K562 (cell line): ENCODE results near the gene FAM3C. TPM values are rescaled to one million over a fixed set of nuclear protein-coding genes. Genes with fewer than 3 reads are reported as not detected.

ENCODE experiments used
- ATAC-seq: fragments of 200-7000 bp; cut with Tn5 transposase; 3 replicates; pipeline ENCODE4 v1.9.1; 2020; ENCODE audit warnings: moderate library complexity
- BruUV-seq: library from RNA; stranded (reverse); fragments of 400-500 nt; replicated peaks from 2 replicates; lab custom pipeline; 2021; lab: Mats Ljungman, UMichigan
- CTCF ChIA-PET: fragments of 300-600 bp; formaldehyde crosslinking; extraction: SDS; loops from one replicate; lab custom pipeline; 2021; ENCODE audit warnings: low intra/inter-chr PET ratio; lab: Yijun Ruan, JAX
- POLR2A ChIA-PET: fragments of 300-600, 350-650 bp; sonication (Branson Sonifier 250); formaldehyde crosslinking; extraction: SDS; loops from one replicate; lab custom pipeline; 2021; ENCODE audit warnings: antibody characterized with exemption, inconsistent platforms; lab: Yijun Ruan, JAX
- DNase-seq, 4 experiments: peaks; one replicate each; pipeline versions ENCODE4 v3.0.0 to v3.0.0-alpha.2; 2011 to 2018; ENCODE audit warnings: low spot score in 3 of 4, mixed read lengths in 3 of 4; ENCODE audit errors: extremely low read depth in 1 of 4
- FAIRE-seq: peaks from 2 replicates; lab custom pipeline; 2011; peaks lifted over from hg19 to GRCh38; lab: Jason Lieb, UNC
- H2AFZ ChIP-seq: 2 replicates; pipeline ENCODE4 v1.6.0; 2011; ENCODE audit warnings: low read depth, low read length, control low read depth, inconsistent platforms
- H3K27ac ChIP-seq: fragments of 200-600 bp; 3 replicates; pipeline ENCODE4 v1.8.0; 2011; ENCODE audit warnings: low read depth, mild to moderate bottlenecking, control low read depth, inconsistent platforms, low read length, moderate library complexity, mixed read lengths; ENCODE audit errors: extremely low read depth
- H3K27me3 ChIP-seq, 2 experiments: fragments of 300-600 bp in 1 of 2; 2 replicates in 1 of 2; 3 replicates in 1 of 2; pipeline versions ENCODE4 v1.6.0 to v1.8.0; 2011; ENCODE audit warnings: inconsistent platforms in 2 of 2, low read length in 2 of 2, mild to moderate bottlenecking in 1 of 2, mixed read lengths in 1 of 2, moderate library complexity in 1 of 2; ENCODE audit not compliant: control insufficient read depth in 2 of 2, insufficient read depth in 2 of 2
- H3K36me3 ChIP-seq: fragments of 300-600 bp; 3 replicates; pipeline ENCODE4 v1.8.0; 2011; ENCODE audit warnings: mild to moderate bottlenecking, low read length, inconsistent platforms; ENCODE audit not compliant: control insufficient read depth, insufficient read depth
- H3K4me1 ChIP-seq, 2 experiments: fragments of 200-600 bp in 1 of 2; replicated peaks in 1 of 2; 2 replicates in 1 of 2; 3 replicates in 1 of 2; pipeline versions ENCODE4 v1.5.1 to v1.8.0; 2011; ENCODE audit warnings: inconsistent platforms in 2 of 2, low read length in 2 of 2, mild to moderate bottlenecking in 1 of 2, mixed read lengths in 1 of 2, moderate library complexity in 1 of 2; ENCODE audit not compliant: control insufficient read depth in 2 of 2, insufficient read depth in 2 of 2
- H3K4me2 ChIP-seq: 2 replicates; pipeline ENCODE4 v1.6.1; 2011; ENCODE audit warnings: low read length, control low read depth, inconsistent platforms, mixed read lengths; ENCODE audit not compliant: insufficient read depth
- H3K4me3 ChIP-seq: fragments of 200-600 bp; sonication (generic), shearing (Covaris generic); 2 replicates; pipeline ENCODE4 v1.5.1; 2016; ENCODE audit warnings: control low read depth, inconsistent platforms
- H3K79me2 ChIP-seq: fragments of 200-600 bp; 3 replicates; pipeline ENCODE4 v1.8.0; 2011; ENCODE audit warnings: low read length, inconsistent platforms; ENCODE audit not compliant: control insufficient read depth, insufficient read depth
- H3K9ac ChIP-seq, 2 experiments: 2 replicates each; pipeline versions ENCODE4 v1.6.0 to v1.6.1; 2011; ENCODE audit warnings: low read depth in 2 of 2, low read length in 2 of 2, control low read depth in 1 of 2, inconsistent platforms in 1 of 2, mild to moderate bottlenecking in 1 of 2, mixed read lengths in 1 of 2; ENCODE audit not compliant: insufficient read depth in 1 of 2
- H3K9me1 ChIP-seq: one replicate; pipeline ENCODE4 v1.6.0; 2011; ENCODE audit warnings: inconsistent platforms, mild to moderate bottlenecking, low read length, moderate library complexity; ENCODE audit not compliant: control insufficient read depth, insufficient read depth
- H3K9me3 ChIP-seq: replicated peaks from 2 replicates; pipeline ENCODE4 v1.5.1; 2011; ENCODE audit warnings: low read depth, low read length, inconsistent platforms; ENCODE audit not compliant: control insufficient read depth, insufficient read depth
- H4K20me1 ChIP-seq: replicated peaks from 2 replicates; pipeline ENCODE4 v1.6.1; 2011; ENCODE audit warnings: low read length, inconsistent platforms, mixed read lengths; ENCODE audit not compliant: control insufficient read depth, insufficient read depth
- ARID1B ChIP-seq: fragments of 450-650 bp; IDR thresholded peaks from 2 replicates; pipeline ENCODE4 v1.6.1; 2016; ENCODE audit warnings: antibody characterized with exemption, mild to moderate bottlenecking, inconsistent platforms
- ATF1 ChIP-seq, 2 experiments: fragments of 450-650 bp in 1 of 2; IDR thresholded peaks; 2 replicates each; pipeline ENCODE4 v1.6.1; 2016; ENCODE audit warnings: missing compliant biosample characterization in 1 of 2, missing genetic modification characterization in 1 of 2
- CBX5 ChIP-seq: IDR thresholded peaks from 2 replicates; pipeline ENCODE4 v1.6.1; 2014; ENCODE audit warnings: low read depth, borderline replicate concordance
- DPF2 ChIP-seq: fragments of 450-650 bp; IDR thresholded peaks from 2 replicates; pipeline ENCODE4 v1.6.1; 2016
- EGR1 ChIP-seq: fragments of 450-650 bp; conservative IDR thresholded peaks from 2 replicates; pipeline ENCODE4 v1.6.1; 2017; ENCODE audit warnings: mild to moderate bottlenecking
- FOXA3 ChIP-seq, 2 experiments: fragments of 450-650 bp in 1 of 2; sonication (generic) in 1 of 2; formaldehyde crosslinking; IDR thresholded peaks in 1 of 2; conservative IDR thresholded peaks in 1 of 2; 2 replicates each; pipeline versions ENCODE4 v1.4.0 to v1.8.0; 2020 to 2022; ENCODE audit warnings: mild to moderate bottlenecking in 2 of 2, missing genetic modification reagents in 1 of 2
- MEF2D ChIP-seq: conservative IDR thresholded peaks from 2 replicates; pipeline ENCODE4 v1.6.1; 2016; ENCODE audit warnings: low read depth, missing genetic modification characterization, missing compliant biosample characterization
- MEIS2 ChIP-seq: fragments of 450-650 bp; IDR thresholded peaks from 2 replicates; pipeline ENCODE4 v1.6.1; 2014; ENCODE audit warnings: mild to moderate bottlenecking; ENCODE audit not compliant: partially characterized antibody
- MTF1 ChIP-seq: fragments of 250-450 bp; sonication (Bioruptor Pico); IDR thresholded peaks from 2 replicates; pipeline ENCODE4 v1.9.0; 2021; ENCODE audit warnings: moderate library complexity, mild to moderate bottlenecking, inconsistent platforms, borderline replicate concordance
- MYC ChIP-seq, 2 experiments: fragments of 250-450 bp in 1 of 2; sonication (Bioruptor Pico) in 1 of 2; IDR thresholded peaks; 2 replicates each; pipeline versions ENCODE4 v1.5.1 to v1.6.1; 2012 to 2021; ENCODE audit warnings: low read depth in 2 of 2, borderline replicate concordance in 1 of 2, improper control_type of control experiment in 1 of 2, low read length in 1 of 2, mild to moderate bottlenecking in 1 of 2, moderate library complexity in 1 of 2
- NCOA2 ChIP-seq, 2 experiments: fragments of 450-650 bp; IDR thresholded peaks; 2 replicates each; pipeline ENCODE4 v1.6.1; 2018; ENCODE audit warnings: mild to moderate bottlenecking in 2 of 2, moderate library complexity in 1 of 2; ENCODE audit not compliant: partially characterized antibody in 2 of 2
- TAL1 ChIP-seq: fragments of 450-650 bp; IDR thresholded peaks from 2 replicates; pipeline ENCODE4 v1.6.1; 2016; ENCODE audit warnings: mild to moderate bottlenecking
- TBL1XR1 ChIP-seq, 2 experiments: IDR thresholded peaks; 2 replicates each; pipeline ENCODE4 v1.6.1; 2012; ENCODE audit warnings: improper control_type of control experiment in 2 of 2, low read length in 2 of 2, mild to moderate bottlenecking in 1 of 2
- TBP ChIP-seq: optimal IDR thresholded peaks from 2 replicates; pipeline ENCODE3; 2011; ENCODE audit warnings: low read depth, low read length, improper control_type of control experiment
- ZKSCAN8 ChIP-seq: fragments of 200-800 bp; sonication (Bioruptor generic); IDR thresholded peaks from 2 replicates; pipeline ENCODE4 v1.6.1; 2016; ENCODE audit warnings: missing genetic modification characterization, missing compliant biosample characterization
- ZNF830 ChIP-seq: fragments of 250-450 bp; sonication (Bioruptor Pico); IDR thresholded peaks from 2 replicates; pipeline ENCODE4 v1.5.0; 2021; ENCODE audit warnings: mild to moderate bottlenecking
- WGBS: fragments of 100-300 bp; shearing (Covaris generic); methylation state at CpG from one replicate; pipeline ENCODE4 v1.1.6; 2016; ENCODE audit warnings: low coverage, mixed read lengths; ENCODE audit not compliant: insufficient coverage; ENCODE audit errors: missing lambda C conversion rate; 5-methylcytosine and 5-hydroxymethylcytosine counted together
- in situ Hi-C: fragments of 300-500 bp; cut with MboI; formaldehyde crosslinking; loops from 4 replicates; pipeline ENCODE4 v1.15.0; 2018; ENCODE audit warnings: inconsistent platforms, mixed read lengths
- intact Hi-C: fragments of 100-400 bp; cut with micrococcal nuclease; formaldehyde crosslinking; loops from 2 replicates; pipeline ENCODE4 v1.14.2; 2022
- polyA plus RNA-seq, 8 experiments: library from polyadenylated mRNA; depleted of rRNA in 4 of 8; stranded (reverse) in 5 of 8; unstranded in 3 of 8; fragments of >200 nt; fragmentation: Nextera tagmentation in 2 of 8; fragmentation: Illumina TruSeq in 1 of 8; extraction: Ambion mirVana in 2 of 8; extraction: Trizol in 1 of 8; gene quantifications; 2 replicates each; pipeline versions ENCODE4 v1.2.1 to v1.2.3, GENCODE V29; 2011 to 2014; ENCODE audit warnings: inconsistent platforms in 1 of 8, missing spikeins in 1 of 8
- total RNA-seq, 7 experiments: library from RNA; depleted of rRNA in 6 of 7; stranded (reverse); fragments of >200 nt in 6 of 7; fragmentation: Illumina TruSeq in 2 of 7; extraction: Trizol in 2 of 7; gene quantifications; 2 replicates each; pipeline versions ENCODE4 v1.2.1 to v1.2.3, GENCODE V29; 2011 to 2021; ENCODE audit warnings: low replicate concordance in 1 of 7
- TF ChIP-seq, protein P1 (sequence below), 2 experiments: IDR thresholded peaks; 2 replicates each; pipeline ENCODE4 v1.6.1; 2012; ENCODE audit warnings: improper control_type of control experiment in 2 of 2, low read depth in 2 of 2, low read length in 2 of 2, borderline replicate concordance in 1 of 2
- TF ChIP-seq, protein P2 (sequence below): fragments of 450-650 bp; IDR thresholded peaks from 2 replicates; pipeline ENCODE4 v1.6.1; 2014; ENCODE audit warnings: low read depth, mild to moderate bottlenecking, moderate library complexity, borderline replicate concordance

The FAM3C gene
- total and polyA plus RNA-seq, 9 of the 15 experiments (the other 6 are each of a cell fraction or from before 2014, with no cell fraction given): 10.6 to 42.6 (median 30.0) TPM

DNA sequence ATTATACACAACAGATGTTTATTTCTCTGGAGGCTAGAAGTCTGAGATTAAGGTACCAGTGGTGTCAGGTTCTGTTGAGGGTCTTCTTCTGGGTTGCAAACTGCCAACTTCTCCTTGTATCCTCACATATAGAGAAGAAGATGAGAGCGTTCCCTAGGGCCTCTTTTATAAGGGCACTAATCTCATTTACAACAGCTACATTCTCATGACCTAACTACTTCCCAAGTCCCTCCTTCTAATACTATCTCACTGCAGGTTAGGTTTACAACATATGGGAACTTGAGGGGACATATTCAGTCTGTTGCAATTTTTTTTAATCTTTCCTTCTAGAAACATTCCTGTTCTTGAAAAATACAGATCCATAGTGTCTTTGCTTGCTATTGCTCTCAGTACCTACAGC, 18.3 kb upstream of the FAM3C start (continued):
- no peak for TF ChIP-seq ZKSCAN8 (CRISPR knock-in tag)
- TF ChIP-seq ZNF830 (CRISPR knock-in tag): no peak
- no peak for TF ChIP-seq MEIS2
- no peak for TF ChIP-seq CBX5
- no peak for TF ChIP-seq TBP
- no peak for TF ChIP-seq NCOA2 (IDR thresholded peaks at IDR 0.05; ENCODE audit: partially characterized antibody in 2 of 2)

DNA sequence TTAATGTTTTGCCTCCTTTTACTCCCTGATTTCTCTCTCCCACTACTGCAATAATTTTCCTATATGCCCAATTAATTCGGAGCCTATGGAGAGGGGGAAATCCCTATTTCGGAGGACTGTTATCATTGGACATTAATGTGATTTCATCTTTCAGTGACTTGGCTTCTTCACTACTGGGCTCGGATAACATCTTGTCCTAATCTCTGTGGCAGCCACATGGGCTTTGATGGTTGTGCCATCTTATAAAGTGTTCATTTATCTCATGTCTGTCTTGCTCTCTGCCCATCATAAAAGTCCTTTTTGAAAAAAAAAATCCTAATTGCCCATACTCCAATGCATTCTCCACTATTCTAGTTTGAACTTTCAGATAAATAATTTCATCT, 15.5 kb upstream of the FAM3C start:
- Histone ChIP-seq H3K4me1 (peaks cover 0 to 13% of the 10 kb centered on the region in 2 experiments; a peak in 3 of 5 replicates), H3K27me3 (peaks cover 0 to 6% of the 10 kb centered on the region in 2 experiments; a peak in 3 of 5 replicates), H3K4me3 (no peak overlapping the region), H4K20me1 (no peaks in the 10 kb centered on the region), H3K9ac (no peak overlapping the region), H3K36me3 (no peaks in the 10 kb centered on the region), H3K9me3 (no peaks in the 10 kb centered on the region), H3K27ac (no peak overlapping the region), H2AFZ (0 out of 2 replicates have a peak overlapping the region, but pooled peaks have one; percentile 4), H3K9me1 (no peaks in the 10 kb centered on the region), H3K79me2 (no peaks in the 10 kb centered on the region), H3K4me2 (0 out of 2 replicates have a peak overlapping the region, but pooled peaks have one; percentile 2)
- BruUV-seq: no TSS peak
- intact Hi-C loops: no loop called here
- CTCF ChIA-PET: no interaction called here
- in situ Hi-C loops: no loop called here
- WGBS: 6% methylated on average over 3 of the region's 3 CpGs
- ATAC-seq (no peak), DNase-seq (no peak), FAIRE-seq (no peak)
- POLR2A ChIA-PET: interaction anchor here (0.8 to 1.0 kb wide), 3 partner anchors 8 to 19 kb away, joined by 3 to 5 read pairs (median 5); partner anchors contain the start of gene FAM3C
- TF ChIP-seq, protein P1, sequence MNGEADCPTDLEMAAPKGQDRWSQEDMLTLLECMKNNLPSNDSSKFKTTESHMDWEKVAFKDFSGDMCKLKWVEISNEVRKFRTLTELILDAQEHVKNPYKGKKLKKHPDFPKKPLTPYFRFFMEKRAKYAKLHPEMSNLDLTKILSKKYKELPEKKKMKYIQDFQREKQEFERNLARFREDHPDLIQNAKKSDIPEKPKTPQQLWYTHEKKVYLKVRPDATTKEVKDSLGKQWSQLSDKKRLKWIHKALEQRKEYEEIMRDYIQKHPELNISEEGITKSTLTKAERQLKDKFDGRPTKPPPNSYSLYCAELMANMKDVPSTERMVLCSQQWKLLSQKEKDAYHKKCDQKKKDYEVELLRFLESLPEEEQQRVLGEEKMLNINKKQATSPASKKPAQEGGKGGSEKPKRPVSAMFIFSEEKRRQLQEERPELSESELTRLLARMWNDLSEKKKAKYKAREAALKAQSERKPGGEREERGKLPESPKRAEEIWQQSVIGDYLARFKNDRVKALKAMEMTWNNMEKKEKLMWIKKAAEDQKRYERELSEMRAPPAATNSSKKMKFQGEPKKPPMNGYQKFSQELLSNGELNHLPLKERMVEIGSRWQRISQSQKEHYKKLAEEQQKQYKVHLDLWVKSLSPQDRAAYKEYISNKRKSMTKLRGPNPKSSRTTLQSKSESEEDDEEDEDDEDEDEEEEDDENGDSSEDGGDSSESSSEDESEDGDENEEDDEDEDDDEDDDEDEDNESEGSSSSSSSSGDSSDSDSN (IDR thresholded peaks at IDR 0.05; ENCODE audit: borderline replicate concordance in 1 of 2, low read depth in 2 of 2, low read length in 2 of 2): no peak
- no peak for TF ChIP-seq FOXA3 (CRISPR knock-in tag; conservative IDR thresholded peaks at IDR 0.05 in 1 of 2, IDR thresholded peaks at IDR 0.05 in 1 of 2)
- TF ChIP-seq ARID1B: peak; percentile 5; the same call in 1 of the 2 replicates
- no peak for TF ChIP-seq MEF2D (tag)
- TF ChIP-seq TBL1XR1 (IDR thresholded peaks at IDR 0.05; ENCODE audit: low read length in 2 of 2): no peak
- 0 out of 2 replicates have a peak, but pooled peaks have one; percentile 9 for TF ChIP-seq DPF2
- no peak for TF ChIP-seq MYC (IDR thresholded peaks at IDR 0.05; ENCODE audit: low read depth, low read length)
- TF ChIP-seq MYC (CRISPR knock-in tag; IDR thresholded peaks at IDR 0.05; ENCODE audit: borderline replicate concordance, low read depth): no peak
- no peak for TF ChIP-seq TAL1
- TF ChIP-seq ATF1 (CRISPR knock-in tag; IDR thresholded peaks at IDR 0.05): no peak
- TF ChIP-seq ATF1 (tag; IDR thresholded peaks at IDR 0.05): 0 out of 2 replicates have a peak, but pooled peaks have one; percentile 17
- TF ChIP-seq MTF1 (CRISPR knock-in tag): no peak
- no peak for TF ChIP-seq EGR1
- TF ChIP-seq, protein P2, sequence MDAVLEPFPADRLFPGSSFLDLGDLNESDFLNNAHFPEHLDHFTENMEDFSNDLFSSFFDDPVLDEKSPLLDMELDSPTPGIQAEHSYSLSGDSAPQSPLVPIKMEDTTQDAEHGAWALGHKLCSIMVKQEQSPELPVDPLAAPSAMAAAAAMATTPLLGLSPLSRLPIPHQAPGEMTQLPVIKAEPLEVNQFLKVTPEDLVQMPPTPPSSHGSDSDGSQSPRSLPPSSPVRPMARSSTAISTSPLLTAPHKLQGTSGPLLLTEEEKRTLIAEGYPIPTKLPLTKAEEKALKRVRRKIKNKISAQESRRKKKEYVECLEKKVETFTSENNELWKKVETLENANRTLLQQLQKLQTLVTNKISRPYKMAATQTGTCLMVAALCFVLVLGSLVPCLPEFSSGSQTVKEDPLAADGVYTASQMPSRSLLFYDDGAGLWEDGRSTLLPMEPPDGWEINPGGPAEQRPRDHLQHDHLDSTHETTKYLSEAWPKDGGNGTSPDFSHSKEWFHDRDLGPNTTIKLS: no peak
